HepG2 (cell line): ENCODE data around the gene ZNRD2. TPM values are rescaled to one million over a fixed set of nuclear protein-coding genes. Genes with fewer than 3 reads are reported as not detected.
A peak's percentile ranks its signal among the peaks of the same experiment; 100 is the strongest.

Source experiments
- AGO2 ChIP-seq: fragments of 200-400 bp; formaldehyde crosslinking; optimal IDR thresholded peaks from 2 replicates; pipeline ENCODE3; 2017; ENCODE audit warnings: mild to moderate bottlenecking, low read depth, low read length, moderate library complexity
- AKAP8 ChIP-seq: sonication (generic); formaldehyde crosslinking; IDR thresholded peaks from 2 replicates; pipeline ENCODE4 v1.5.1; 2020; ENCODE audit warnings: mild to moderate bottlenecking, missing genetic modification reagents
- ARNT2 ChIP-seq: sonication (generic); formaldehyde crosslinking; IDR thresholded peaks from 2 replicates; pipeline ENCODE4 v1.8.0; 2022; ENCODE audit warnings: mild to moderate bottlenecking, low read depth, missing genetic modification reagents, moderate library complexity
- ARNTL ChIP-seq: sonication (generic); formaldehyde crosslinking; IDR thresholded peaks from 2 replicates; pipeline ENCODE4 v1.4.0; 2020; ENCODE audit warnings: mild to moderate bottlenecking, missing genetic modification reagents
- DPF2 ChIP-seq: sonication (generic); formaldehyde crosslinking; IDR thresholded peaks from 2 replicates; pipeline ENCODE4 v1.4.0; 2020; ENCODE audit warnings: mild to moderate bottlenecking, low read depth, missing genetic modification reagents, borderline replicate concordance
- KLF13 ChIP-seq: sonication (generic); formaldehyde crosslinking; IDR thresholded peaks from 2 replicates; pipeline ENCODE4 v1.4.0; 2020; ENCODE audit warnings: mild to moderate bottlenecking, missing genetic modification reagents
- MAF1 ChIP-seq: sonication (generic); formaldehyde crosslinking; IDR thresholded peaks from 2 replicates; pipeline ENCODE4 v1.5.0; 2020; ENCODE audit warnings: missing genetic modification reagents, borderline replicate concordance
- NFKB2 ChIP-seq: sonication (generic); formaldehyde crosslinking; IDR thresholded peaks from 2 replicates; pipeline ENCODE4 v1.4.0; 2020; ENCODE audit warnings: missing genetic modification reagents, borderline replicate concordance
- PCBP1 ChIP-seq: fragments of 200-400 bp; formaldehyde crosslinking; IDR thresholded peaks from 2 replicates; pipeline ENCODE4 v1.6.1; 2017; ENCODE audit warnings: mild to moderate bottlenecking, low read depth, low read length, borderline replicate concordance
- PRDM4 ChIP-seq: sonication (generic); formaldehyde crosslinking; IDR thresholded peaks from 2 replicates; pipeline ENCODE4 v1.9.0; 2021; ENCODE audit warnings: missing genetic modification reagents, borderline replicate concordance
- RCOR2 ChIP-seq: IDR thresholded peaks from 2 replicates; pipeline ENCODE4 v1.6.1; 2016; ENCODE audit warnings: missing biosample characterization, missing genetic modification reagents
- ZBTB7A ChIP-seq: sonication (generic); formaldehyde crosslinking; IDR thresholded peaks from 2 replicates; pipeline ENCODE4 v1.8.0; 2022; ENCODE audit warnings: mild to moderate bottlenecking, missing genetic modification reagents
- ZBTB7B ChIP-seq: sonication (generic); formaldehyde crosslinking; IDR thresholded peaks from 2 replicates; pipeline ENCODE4 v1.4.0; 2020; ENCODE audit warnings: missing genetic modification reagents
- ZNF678 ChIP-seq: sonication (generic); formaldehyde crosslinking; IDR thresholded peaks from 2 replicates; pipeline ENCODE4 v1.4.0; 2020; ENCODE audit warnings: mild to moderate bottlenecking, missing genetic modification reagents
- ZNF687 ChIP-seq: sonication (generic); formaldehyde crosslinking; IDR thresholded peaks from 2 replicates; pipeline ENCODE4 v1.5.1; 2020; ENCODE audit warnings: mild to moderate bottlenecking, missing genetic modification reagents, moderate library complexity
- polyA plus RNA-seq, 8 experiments: library from polyadenylated mRNA; depleted of rRNA in 3 of 8; stranded (reverse) in 7 of 8; unstranded in 1 of 8; fragments of >200 nt; fragmentation: Illumina TruSeq in 4 of 8; extraction: Trizol in 4 of 8; gene quantifications; 2 replicates each; pipeline versions ENCODE4 v1.2.1 to v1.2.3, GENCODE V29; 2011 to 2016; ENCODE audit warnings: low read depth in 4 of 8, missing spikeins in 1 of 8, mixed read lengths in 1 of 8; ENCODE audit not compliant: insufficient read depth in 1 of 8
- total RNA-seq, 5 experiments: library from RNA; depleted of rRNA; stranded (reverse); fragments of >200 nt; fragmentation: Illumina TruSeq; extraction: Trizol; gene quantifications; 2 replicates each; pipeline ENCODE4 v1.2.3, GENCODE V29; 2016; ENCODE audit warnings: low read depth in 1 of 5
- TF ChIP-seq, protein P1 (sequence below): sonication (generic); formaldehyde crosslinking; IDR thresholded peaks from 2 replicates; pipeline ENCODE4 v1.8.1; 2023; ENCODE audit warnings: mild to moderate bottlenecking, missing genetic modification reagents, borderline replicate concordance
- TF ChIP-seq, protein P2 (sequence below): sonication (generic); formaldehyde crosslinking; IDR thresholded peaks from 2 replicates; pipeline ENCODE4 v1.5.0; 2020; ENCODE audit warnings: mild to moderate bottlenecking, missing genetic modification reagents, borderline replicate concordance
- TF ChIP-seq, protein P3 (sequence below): sonication (generic); formaldehyde crosslinking; IDR thresholded peaks from 2 replicates; pipeline ENCODE4 v1.5.0; 2020; ENCODE audit warnings: mild to moderate bottlenecking, missing genetic modification reagents, moderate library complexity

ZNRD2 gene
- total and polyA plus RNA-seq, 2 of the 13 experiments (the other 11 are each of a cell fraction or from before 2014, with no cell fraction given) = 29.2 to 34.0 TPM

DNA sequence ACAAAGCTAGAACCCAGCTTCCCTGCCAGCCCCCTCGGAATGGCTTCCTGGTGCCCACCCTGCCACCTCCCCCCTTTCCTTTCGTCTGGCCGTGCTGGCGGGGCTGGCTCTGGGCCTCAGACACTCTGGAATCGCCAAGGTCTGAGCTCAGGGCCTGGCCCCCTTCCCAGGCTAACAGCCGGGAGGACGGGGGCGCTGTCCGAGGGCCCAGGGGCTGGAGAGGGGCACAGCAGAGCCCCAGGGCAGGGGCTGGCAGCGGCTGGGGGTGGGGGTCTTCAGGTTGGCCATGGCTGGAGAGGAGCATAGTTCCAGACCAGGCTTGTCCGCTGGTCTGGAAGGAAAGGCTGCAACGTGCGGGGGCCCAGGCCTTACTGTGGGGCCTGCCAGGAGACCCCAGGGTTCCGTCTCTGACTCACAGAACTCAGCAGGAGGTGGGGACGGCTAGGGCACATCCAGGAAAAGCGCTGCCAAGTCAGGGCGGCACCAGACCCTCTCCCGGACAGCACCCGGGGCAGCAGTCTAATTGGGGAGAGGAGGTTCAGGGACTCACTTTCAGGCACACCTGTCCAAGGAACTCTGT lies 11.3 kb upstream of the ZNRD2 start (continued):
- peak; percentile 58; the same call in 1 of the 2 replicates for TF ChIP-seq ZNF687 (CRISPR knock-in tag)
- TF ChIP-seq AGO2 = peak; percentile 75
- no peak for TF ChIP-seq PRDM4 (CRISPR knock-in tag)
- TF ChIP-seq, protein P1, sequence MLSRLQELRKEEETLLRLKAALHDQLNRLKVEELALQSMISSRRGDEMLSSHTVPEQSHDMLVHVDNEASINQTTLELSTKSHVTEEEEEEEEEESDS (CRISPR knock-in tag) = no peak
- 0 out of 2 replicates have a peak, but pooled peaks have one; percentile 40 for TF ChIP-seq MAF1 (CRISPR knock-in tag)
- TF ChIP-seq PCBP1 = peak; percentile 61; the same call in 1 of the 2 replicates
- no peak for TF ChIP-seq DPF2
- TF ChIP-seq ARNT2 (CRISPR knock-in tag) = no peak
- TF ChIP-seq RCOR2 (CRISPR knock-in tag) = no peak
- 0 out of 2 replicates have a peak, but pooled peaks have one; percentile 33 for TF ChIP-seq ZBTB7A (CRISPR knock-in tag)
- no peak for TF ChIP-seq KLF13 (CRISPR knock-in tag)
- 0 out of 2 replicates have a peak, but pooled peaks have one; percentile 45 for TF ChIP-seq ZNF678 (CRISPR knock-in tag)
- TF ChIP-seq ARNTL (CRISPR knock-in tag) = 0 out of 2 replicates have a peak, but pooled peaks have one; percentile 17
- TF ChIP-seq, protein P2, sequence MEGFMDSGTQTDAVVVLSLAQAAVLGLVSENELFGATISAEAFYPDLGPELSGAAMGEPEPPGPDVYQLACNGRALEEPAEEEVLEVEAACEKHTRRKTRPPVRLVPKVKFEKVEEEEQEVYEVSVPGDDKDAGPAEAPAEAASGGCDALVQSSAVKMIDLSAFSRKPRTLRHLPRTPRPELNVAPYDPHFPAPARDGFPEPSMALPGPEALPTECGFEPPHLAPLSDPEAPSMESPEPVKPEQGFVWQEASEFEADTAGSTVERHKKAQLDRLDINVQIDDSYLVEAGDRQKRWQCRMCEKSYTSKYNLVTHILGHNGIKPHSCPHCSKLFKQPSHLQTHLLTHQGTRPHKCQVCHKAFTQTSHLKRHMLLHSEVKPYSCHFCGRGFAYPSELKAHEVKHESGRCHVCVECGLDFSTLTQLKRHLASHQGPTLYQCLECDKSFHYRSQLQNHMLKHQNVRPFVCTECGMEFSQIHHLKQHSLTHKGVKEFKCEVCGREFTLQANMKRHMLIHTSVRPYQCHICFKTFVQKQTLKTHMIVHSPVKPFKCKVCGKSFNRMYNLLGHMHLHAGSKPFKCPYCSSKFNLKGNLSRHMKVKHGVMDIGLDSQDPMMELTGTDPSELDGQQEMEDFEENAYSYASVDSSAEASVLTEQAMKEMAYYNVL (CRISPR knock-in tag) = 0 out of 2 replicates have a peak, but pooled peaks have one; percentile 24
- 0 out of 2 replicates have a peak, but pooled peaks have one; percentile 24 for TF ChIP-seq NFKB2 (CRISPR knock-in tag)
- TF ChIP-seq, protein P3, sequence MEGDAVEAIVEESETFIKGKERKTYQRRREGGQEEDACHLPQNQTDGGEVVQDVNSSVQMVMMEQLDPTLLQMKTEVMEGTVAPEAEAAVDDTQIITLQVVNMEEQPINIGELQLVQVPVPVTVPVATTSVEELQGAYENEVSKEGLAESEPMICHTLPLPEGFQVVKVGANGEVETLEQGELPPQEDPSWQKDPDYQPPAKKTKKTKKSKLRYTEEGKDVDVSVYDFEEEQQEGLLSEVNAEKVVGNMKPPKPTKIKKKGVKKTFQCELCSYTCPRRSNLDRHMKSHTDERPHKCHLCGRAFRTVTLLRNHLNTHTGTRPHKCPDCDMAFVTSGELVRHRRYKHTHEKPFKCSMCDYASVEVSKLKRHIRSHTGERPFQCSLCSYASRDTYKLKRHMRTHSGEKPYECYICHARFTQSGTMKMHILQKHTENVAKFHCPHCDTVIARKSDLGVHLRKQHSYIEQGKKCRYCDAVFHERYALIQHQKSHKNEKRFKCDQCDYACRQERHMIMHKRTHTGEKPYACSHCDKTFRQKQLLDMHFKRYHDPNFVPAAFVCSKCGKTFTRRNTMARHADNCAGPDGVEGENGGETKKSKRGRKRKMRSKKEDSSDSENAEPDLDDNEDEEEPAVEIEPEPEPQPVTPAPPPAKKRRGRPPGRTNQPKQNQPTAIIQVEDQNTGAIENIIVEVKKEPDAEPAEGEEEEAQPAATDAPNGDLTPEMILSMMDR (CRISPR knock-in tag) = peak; percentile 53
- TF ChIP-seq ZBTB7B (CRISPR knock-in tag) = 0 out of 2 replicates have a peak, but pooled peaks have one; percentile 20
- no peak for TF ChIP-seq AKAP8 (CRISPR knock-in tag)
